ENCODE data around the gene DLX1.

GRCh38 chr2:172097557-172098131, 12.3 kb downstream of the DLX1 start:
- TF ChIP-seq CTCF (conservative IDR thresholded peaks at IDR 0.05 in 1 of 2, IDR thresholded peaks at IDR 0.05 in 1 of 2; ENCODE audit: low read depth in 1 of 2, low read length in 2 of 2) (no peak), EZH2 (IDR thresholded peaks at IDR 0.05; ENCODE audit: low read length, missing control alignments) (no peak)

Data from fibroblast of lung (primary cell).